ENCODE measurements around the gene FAM117B. TPM values are rescaled to one million over a fixed set of nuclear protein-coding genes. Genes with fewer than 3 reads are reported as not detected.

Gene FAM117B
- total RNA-seq, 1 experiment from 2014 or later, result 24.0 TPM

DNA sequence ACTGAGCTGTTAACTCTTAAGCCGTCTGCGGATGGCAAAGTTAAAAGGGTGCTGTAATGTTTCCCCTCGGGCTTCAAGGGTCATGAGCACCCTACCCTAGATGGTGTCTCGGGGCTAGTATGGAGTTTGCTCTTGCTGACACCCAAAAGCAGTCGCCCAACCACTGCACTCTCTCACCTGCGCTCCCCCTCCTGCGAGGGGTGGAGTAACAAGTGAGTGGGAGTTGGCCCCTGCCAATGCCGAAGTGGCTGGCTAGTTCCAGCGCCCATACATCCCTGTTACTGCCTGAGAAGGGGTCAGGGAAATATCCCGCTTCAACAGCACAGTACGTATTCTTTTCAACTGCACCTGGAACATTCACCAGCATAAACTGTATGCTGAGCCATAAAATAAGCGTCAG is 47.5 kb downstream of the FAM117B start:
- no peak overlapping the region for H3K4me3 Mint-ChIP-seq
- no CpG with 5 or more reads among the region's 12 CpGs for WGBS (ENCODE audit: extremely low coverage, insufficient read length, low lambda C conversion rate)
- H3K27ac ChIP-seq (ENCODE audit: insufficient read length, low read depth, low read length), result no peak overlapping the region

More for the DNA sequence above, 47.5 kb downstream of the FAM117B start:
- H2BK20ac ChIP-seq (ENCODE audit: low read depth, low read length, poor library complexity, severe bottlenecking), result no peak overlapping the region
- peak overlapping the region; percentile 33 for H3K4me2 ChIP-seq (ENCODE audit: insufficient read depth, insufficient read length, low read length)
- peaks cover 8% of the 10 kb centered on the region; the same call in 1 of the 2 replicates for H3K4me1 ChIP-seq (ENCODE audit: insufficient read depth, low read length)
- no peaks in the 10 kb centered on the region for H3K23me2 ChIP-seq (ENCODE audit: insufficient read length, low read depth, low read length, poor library complexity, severe bottlenecking)
- no peak for DNase-seq
- Mint-ChIP-seq H3K9me3 (peaks cover 0 to 3% of the 10 kb centered on the region in 2 experiments; a peak in 1 of 5 replicates), H3K4me1 (peaks cover 28 to 30% of the 10 kb centered on the region in 2 experiments), H3K36me3 (ENCODE audit: insufficient read depth in 1 of 3, low read depth in 3 of 3) (no peaks in the 10 kb centered on the region; a peak in 2 of 7 replicates), H3K27ac (peak overlapping the region in 1 of 3 experiments; percentile 38; a peak in 3 of 7 replicates), H3K27me3 (ENCODE audit: low read depth) (no peaks in the 10 kb centered on the region)
- no peak overlapping the region for H3K4ac ChIP-seq (ENCODE audit: low read depth, low read length)
- no peak overlapping the region for H3K23ac ChIP-seq (ENCODE audit: insufficient read length, low read depth, low read length)
- H4K20me1 ChIP-seq (ENCODE audit: control insufficient read depth, insufficient read depth, insufficient read length), result no peaks in the 10 kb centered on the region
- H3K9me3 ChIP-seq (ENCODE audit: control insufficient read depth, low read depth, low read length), result no peaks in the 10 kb centered on the region
- no peak overlapping the region for H2BK12ac ChIP-seq (ENCODE audit: insufficient read length, low read depth, low read length)
- no peak overlapping the region for H3T11ph ChIP-seq (ENCODE audit: low read length)
- no peaks in the 10 kb centered on the region; the same call in 1 of the 2 replicates for H3K79me2 ChIP-seq (ENCODE audit: insufficient read depth, low read length)
- no peak overlapping the region for H2BK5ac ChIP-seq (ENCODE audit: insufficient read length, low read length)
- no peak overlapping the region for H4K5ac ChIP-seq (ENCODE audit: insufficient read length, low read depth, low read length)
- no peak overlapping the region for H2AK5ac ChIP-seq (ENCODE audit: insufficient read length, low read length)
- no peak overlapping the region for H3K56ac ChIP-seq (ENCODE audit: insufficient read length, low read depth, low read length)
- H4K8ac ChIP-seq (replicated peaks; ENCODE audit: insufficient read length, low read depth, low read length), result no peak overlapping the region
- no peaks in the 10 kb centered on the region for H3K27me3 ChIP-seq (ENCODE audit: insufficient read depth, low read length)
- H3K14ac ChIP-seq (ENCODE audit: insufficient read depth, low read length), result no peak overlapping the region
- no peak overlapping the region for H2BK15ac ChIP-seq (ENCODE audit: low read depth, low read length)
- no peak overlapping the region for H2BK120ac ChIP-seq (ENCODE audit: low read depth, low read length, poor library complexity, severe bottlenecking)
- TF ChIP-seq, protein P1, sequence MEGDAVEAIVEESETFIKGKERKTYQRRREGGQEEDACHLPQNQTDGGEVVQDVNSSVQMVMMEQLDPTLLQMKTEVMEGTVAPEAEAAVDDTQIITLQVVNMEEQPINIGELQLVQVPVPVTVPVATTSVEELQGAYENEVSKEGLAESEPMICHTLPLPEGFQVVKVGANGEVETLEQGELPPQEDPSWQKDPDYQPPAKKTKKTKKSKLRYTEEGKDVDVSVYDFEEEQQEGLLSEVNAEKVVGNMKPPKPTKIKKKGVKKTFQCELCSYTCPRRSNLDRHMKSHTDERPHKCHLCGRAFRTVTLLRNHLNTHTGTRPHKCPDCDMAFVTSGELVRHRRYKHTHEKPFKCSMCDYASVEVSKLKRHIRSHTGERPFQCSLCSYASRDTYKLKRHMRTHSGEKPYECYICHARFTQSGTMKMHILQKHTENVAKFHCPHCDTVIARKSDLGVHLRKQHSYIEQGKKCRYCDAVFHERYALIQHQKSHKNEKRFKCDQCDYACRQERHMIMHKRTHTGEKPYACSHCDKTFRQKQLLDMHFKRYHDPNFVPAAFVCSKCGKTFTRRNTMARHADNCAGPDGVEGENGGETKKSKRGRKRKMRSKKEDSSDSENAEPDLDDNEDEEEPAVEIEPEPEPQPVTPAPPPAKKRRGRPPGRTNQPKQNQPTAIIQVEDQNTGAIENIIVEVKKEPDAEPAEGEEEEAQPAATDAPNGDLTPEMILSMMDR (conservative IDR thresholded peaks at IDR 0.05), result no peak
- no peak overlapping the region for H2AFZ ChIP-seq (ENCODE audit: low read length)
- H3K79me1 ChIP-seq (ENCODE audit: insufficient read depth, low read depth, low read length, poor library complexity, severe bottlenecking), result no peaks in the 10 kb centered on the region
- no peak overlapping the region for H3K18ac ChIP-seq (ENCODE audit: insufficient read length, low read depth, low read length)
- no peak overlapping the region for H4K91ac ChIP-seq (ENCODE audit: insufficient read length, low read depth, low read length)
- H3K9ac ChIP-seq (ENCODE audit: extremely low read depth, insufficient read length, low read length), result no peak overlapping the region

All from H9 (cell line).